Measurements from ENCODE around the gene HIC2.
"Not testable (repeated sequence)": the region's sequence is repeated elsewhere in the genome, so short reads cannot be mapped to it uniquely, and the experiment has no call there.

HIC2 gene

GRCh38 chr22:21435998-21436810 is 19.0 kb downstream of the HIC2 start:
- not testable (repeated sequence) for DNase-seq

- DNase-seq: not testable (repeated sequence)
Observed at GRCh38 chr22:21438013-21438412, 20.8 kb downstream of the HIC2 start.

GRCh38 chr22:21440018-21440636 is 23.0 kb downstream of the HIC2 start:
- not testable (repeated sequence) for DNase-seq

GRCh38 chr22:21440676-21441075 is 23.5 kb downstream of the HIC2 start:
- not testable (repeated sequence) for DNase-seq

- DNase-seq: not testable (repeated sequence)
Observed at GRCh38 chr22:21441170-21441569, 24.0 kb downstream of the HIC2 start.

GRCh38 chr22:21442123-21442522 is 25.0 kb downstream of the HIC2 start:
- DNase-seq: not testable (repeated sequence)

GRCh38 chr22:21442646-21443045 is 25.5 kb downstream of the HIC2 start:
- not testable (repeated sequence) for DNase-seq

GRCh38 chr22:21443057-21443734 is 26.0 kb downstream of the HIC2 start:
- DNase-seq: no peak

- DNase-seq: no peak
Observed at GRCh38 chr22:21443735-21444421, 26.7 kb downstream of the HIC2 start.

GRCh38 chr22:21444701-21445436 is 27.7 kb downstream of the HIC2 start:
- DNase-seq: no peak

GRCh38 chr22:21445437-21446127 is 28.4 kb downstream of the HIC2 start:
- DNase-seq: no peak

GRCh38 chr22:21446128-21446826 is 29.1 kb downstream of the HIC2 start:
- no peak for DNase-seq

- no peak for DNase-seq
Observed at GRCh38 chr22:21446827-21447690, 29.9 kb downstream of the HIC2 start.

- DNase-seq: no peak
Observed at GRCh38 chr22:21447694-21448402, 30.7 kb downstream of the HIC2 start.

GRCh38 chr22:21448627-21449416 is 31.7 kb downstream of the HIC2 start:
- DNase-seq: no peak

GRCh38 chr22:21449531-21450319 is 32.6 kb downstream of the HIC2 start:
- no peak for DNase-seq

GRCh38 chr22:21450320-21450831 is 33.2 kb downstream of the HIC2 start:
- DNase-seq: no peak

Measured in eye (tissue), 1 donor.